Hepatocyte (in vitro differentiated cells): ENCODE results near the gene MPDZ. TPM values are rescaled to one million over a fixed set of nuclear protein-coding genes. Genes with fewer than 3 reads are reported as not detected.

Experiments
- DNase-seq: peaks from one replicate; pipeline ENCODE4 v3.0.0-alpha.2; 2016; ENCODE audit warnings: low spot score
- H2AFZ ChIP-seq: fragments of 200-600 bp; sonication (generic); 2 replicates; pipeline ENCODE4 v1.6.0; 2016; ENCODE audit warnings: antibody characterized with exemption, mild to moderate bottlenecking
- H3K27ac ChIP-seq: fragments of 200-600 bp; sonication (generic); 2 replicates; pipeline ENCODE4 v1.5.1; 2016; ENCODE audit warnings: mild to moderate bottlenecking
- H3K27me3 ChIP-seq: fragments of 200-600 bp; sonication (generic); 2 replicates; pipeline ENCODE4 v1.6.1; 2016
- H3K36me3 ChIP-seq: fragments of 200-600 bp; sonication (generic); replicated peaks from 2 replicates; pipeline ENCODE4 v1.5.1; 2016; ENCODE audit warnings: low read depth; ENCODE audit not compliant: insufficient read depth
- H3K4me1 ChIP-seq: fragments of 200-600 bp; sonication (generic); 2 replicates; pipeline ENCODE4 v1.5.1; 2016; ENCODE audit warnings: mild to moderate bottlenecking, moderate library complexity; ENCODE audit not compliant: insufficient read depth
- H3K4me2 ChIP-seq: fragments of 200-600 bp; sonication (generic); 2 replicates; pipeline ENCODE4 v1.6.0; 2016
- H3K4me3 ChIP-seq: fragments of 200-600 bp; sonication (generic); 2 replicates; pipeline ENCODE4 v1.5.1; 2016; ENCODE audit warnings: mild to moderate bottlenecking
- H3K79me2 ChIP-seq: fragments of 200-600 bp; sonication (generic); 2 replicates; pipeline ENCODE4 v1.6.0; 2017; ENCODE audit warnings: mild to moderate bottlenecking
- H3K9me2 ChIP-seq: fragments of 200-600 bp; sonication (generic); replicated peaks from 2 replicates; pipeline ENCODE4 v1.6.0; 2017; ENCODE audit warnings: mild to moderate bottlenecking; ENCODE audit not compliant: insufficient read depth
- H3K9me3 ChIP-seq: fragments of 200-600 bp; sonication (generic); 2 replicates; pipeline ENCODE4 v1.5.1; 2016; ENCODE audit warnings: low read depth, mild to moderate bottlenecking
- H4K20me1 ChIP-seq: fragments of 200-600 bp; sonication (generic); 2 replicates; pipeline ENCODE4 v1.6.0; 2016; ENCODE audit warnings: mild to moderate bottlenecking; ENCODE audit not compliant: insufficient read depth, poor library complexity, severe bottlenecking
- EZH2 ChIP-seq: fragments of 200-600 bp; sonication (generic); IDR thresholded peaks from 2 replicates; pipeline ENCODE4 v1.6.1; 2016; ENCODE audit warnings: antibody characterized with exemption, mild to moderate bottlenecking, borderline replicate concordance
- EZH2phosphoT487 ChIP-seq: fragments of 200-600 bp; sonication (generic); IDR thresholded peaks from one replicate; pipeline ENCODE4 v1.6.1; 2018; ENCODE audit warnings: antibody characterized with exemption, mild to moderate bottlenecking, low read depth, moderate library complexity; ENCODE audit not compliant: unreplicated experiment, severe bottlenecking
- WGBS: methylation state at CpG from one replicate; pipeline ENCODE4 v1.1.6; 2016; ENCODE audit warnings: low lambda C conversion rate; ENCODE audit errors: missing lambda C conversion rate; 5-methylcytosine and 5-hydroxymethylcytosine counted together
- polyA plus RNA-seq: library from polyadenylated mRNA; unstranded; fragments of >200 nt; fragmentation: Nextera tagmentation; extraction: Ambion mirVana; gene quantifications from 2 replicates; pipeline ENCODE4 v1.2.1, GENCODE V29; 2016
- total RNA-seq: library from RNA; depleted of rRNA; stranded (reverse); fragments of >200 nt; gene quantifications from 2 replicates; pipeline ENCODE4 v1.2.3, GENCODE V29; 2014
- TF ChIP-seq, protein P1 (sequence below): fragments of 200-600 bp; sonication (generic); IDR thresholded peaks from 2 replicates; pipeline ENCODE4 v1.5.1; 2016; ENCODE audit warnings: antibody characterized with exemption, mild to moderate bottlenecking; ENCODE audit not compliant: poor library complexity

Gene MPDZ
- total and polyA plus RNA-seq, 2 experiments from 2014 or later: 16.7 to 45.5 TPM

- no peak overlapping the region for H2AFZ ChIP-seq
- WGBS: 97% methylated on average over 1 of the region's 1 CpG
- no peak overlapping the region for H3K27ac ChIP-seq
- TF ChIP-seq EZH2 (no peak), EZH2phosphoT487 (no peak)
- TF ChIP-seq, protein P1, sequence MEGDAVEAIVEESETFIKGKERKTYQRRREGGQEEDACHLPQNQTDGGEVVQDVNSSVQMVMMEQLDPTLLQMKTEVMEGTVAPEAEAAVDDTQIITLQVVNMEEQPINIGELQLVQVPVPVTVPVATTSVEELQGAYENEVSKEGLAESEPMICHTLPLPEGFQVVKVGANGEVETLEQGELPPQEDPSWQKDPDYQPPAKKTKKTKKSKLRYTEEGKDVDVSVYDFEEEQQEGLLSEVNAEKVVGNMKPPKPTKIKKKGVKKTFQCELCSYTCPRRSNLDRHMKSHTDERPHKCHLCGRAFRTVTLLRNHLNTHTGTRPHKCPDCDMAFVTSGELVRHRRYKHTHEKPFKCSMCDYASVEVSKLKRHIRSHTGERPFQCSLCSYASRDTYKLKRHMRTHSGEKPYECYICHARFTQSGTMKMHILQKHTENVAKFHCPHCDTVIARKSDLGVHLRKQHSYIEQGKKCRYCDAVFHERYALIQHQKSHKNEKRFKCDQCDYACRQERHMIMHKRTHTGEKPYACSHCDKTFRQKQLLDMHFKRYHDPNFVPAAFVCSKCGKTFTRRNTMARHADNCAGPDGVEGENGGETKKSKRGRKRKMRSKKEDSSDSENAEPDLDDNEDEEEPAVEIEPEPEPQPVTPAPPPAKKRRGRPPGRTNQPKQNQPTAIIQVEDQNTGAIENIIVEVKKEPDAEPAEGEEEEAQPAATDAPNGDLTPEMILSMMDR: no peak
- H3K27me3 ChIP-seq: no peaks in the 10 kb centered on the region
- H3K4me1 ChIP-seq: no peaks in the 10 kb centered on the region
- no peak overlapping the region for H3K4me3 ChIP-seq
- no peaks in the 10 kb centered on the region for H3K79me2 ChIP-seq
- no peaks in the 10 kb centered on the region for H3K9me3 ChIP-seq
- no peaks in the 10 kb centered on the region for H4K20me1 ChIP-seq
- H3K9me2 ChIP-seq: no peaks in the 10 kb centered on the region
- no peak overlapping the region for H3K4me2 ChIP-seq
- H3K36me3 ChIP-seq: no peaks in the 10 kb centered on the region
- no peak for DNase-seq
Observed at GRCh38 chr9:13100914-13101572, 178.4 kb downstream of the MPDZ start.

DNA sequence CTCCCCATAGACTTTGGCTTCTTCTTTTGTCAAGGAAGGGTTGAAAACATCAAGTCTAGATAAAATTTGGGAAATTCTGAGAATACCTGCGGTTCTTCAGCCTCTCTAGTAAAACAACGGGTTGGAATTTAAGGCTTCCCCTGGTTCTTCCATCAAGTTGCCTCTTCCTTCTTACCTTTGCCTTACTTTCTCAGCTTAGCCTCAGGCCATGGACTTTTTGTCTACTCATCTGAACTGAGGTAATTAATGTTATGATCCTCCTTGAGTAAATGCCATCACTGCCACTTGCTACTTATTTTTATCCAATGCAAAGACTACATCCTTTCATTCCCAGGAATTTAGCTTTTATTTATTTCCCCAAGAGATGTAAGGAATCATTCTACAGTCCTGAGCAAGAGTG is 184.4 kb downstream of the MPDZ start:
- Histone ChIP-seq H3K4me3 (no peak overlapping the region), H4K20me1 (no peaks in the 10 kb centered on the region), H3K27me3 (no peaks in the 10 kb centered on the region), H2AFZ (no peak overlapping the region), H3K27ac (no peak overlapping the region), H3K79me2 (no peaks in the 10 kb centered on the region), H3K9me2 (no peaks in the 10 kb centered on the region), H3K36me3 (no peaks in the 10 kb centered on the region), H3K9me3 (no peaks in the 10 kb centered on the region), H3K4me1 (no peaks in the 10 kb centered on the region), H3K4me2 (no peak overlapping the region)
- 88% methylated on average over 2 of the region's 2 CpGs for WGBS
- TF ChIP-seq EZH2 (no peak), EZH2phosphoT487 (no peak)
- TF ChIP-seq, protein P1: no peak
- no peak for DNase-seq

- no peaks in the 10 kb centered on the region for H3K9me2 ChIP-seq
- no peaks in the 10 kb centered on the region for H3K79me2 ChIP-seq
- 50% methylated on average over 4 of the region's 4 CpGs for WGBS
- H3K4me3 ChIP-seq: no peak overlapping the region
- no peaks in the 10 kb centered on the region for H3K4me1 ChIP-seq
- no peak overlapping the region for H3K4me2 ChIP-seq
- no peak overlapping the region for H2AFZ ChIP-seq
- H4K20me1 ChIP-seq: no peaks in the 10 kb centered on the region
- DNase-seq: no peak
- no peaks in the 10 kb centered on the region for H3K36me3 ChIP-seq
- no peak overlapping the region for H3K27ac ChIP-seq
- TF ChIP-seq, protein P1: no peak
- TF ChIP-seq EZH2: no peak
- no peak for TF ChIP-seq EZH2phosphoT487
- H3K9me3 ChIP-seq: no peaks in the 10 kb centered on the region
- no peaks in the 10 kb centered on the region for H3K27me3 ChIP-seq
Observed at GRCh38 chr9:13090628-13091027, 188.9 kb downstream of the MPDZ start.
